HUES6 (cell line): ENCODE results near the gene STAT5B.

ENCODE experiments used
- H3K27ac ChIP-seq: 2 replicates; pipeline ENCODE4 v1.7.0; 2013; ENCODE audit warnings: low read depth, mild to moderate bottlenecking, low read length, inconsistent platforms
- H3K27me3 ChIP-seq: 2 replicates; pipeline ENCODE4 v1.6.1; 2013; ENCODE audit warnings: low read length; ENCODE audit not compliant: control insufficient read depth, insufficient read depth
- H3K36me3 ChIP-seq: 2 replicates; pipeline ENCODE4 v1.6.1; 2013; ENCODE audit warnings: low read length; ENCODE audit not compliant: control insufficient read depth, insufficient read depth
- H3K4me1 ChIP-seq: 2 replicates; pipeline ENCODE4 v1.6.1; 2013; ENCODE audit warnings: low read length; ENCODE audit not compliant: control insufficient read depth, insufficient read depth
- H3K4me3 ChIP-seq: 2 replicates; pipeline ENCODE4 v1.5.1; 2013; ENCODE audit warnings: low read depth, low read length
- H3K9ac ChIP-seq: one replicate; pipeline ENCODE4 v1.6.1; 2013; ENCODE audit warnings: mild to moderate bottlenecking, low read length
- H3K9me3 ChIP-seq: 2 replicates; pipeline ENCODE4 v1.6.1; 2013; ENCODE audit warnings: low read depth, low read length; ENCODE audit not compliant: control insufficient read depth, insufficient read depth

The STAT5B gene

GRCh38 chr17:42290577-42290976, 14.4 kb upstream of the STAT5B start:
- H3K9ac ChIP-seq: no peak overlapping the region
- no peaks in the 10 kb centered on the region for H3K36me3 ChIP-seq
- no peak overlapping the region for H3K27ac ChIP-seq
- H3K4me1 ChIP-seq: peaks cover 20% of the 10 kb centered on the region
- peaks cover 37% of the 10 kb centered on the region for H3K27me3 ChIP-seq
- H3K4me3 ChIP-seq: no peak overlapping the region
- H3K9me3 ChIP-seq: no peaks in the 10 kb centered on the region

GRCh38 chr17:42289611-42290181, 13.5 kb upstream of the STAT5B start:
- H3K27ac ChIP-seq: no peak overlapping the region
- H3K4me3 ChIP-seq: no peak overlapping the region
- no peaks in the 10 kb centered on the region for H3K9me3 ChIP-seq
- no peaks in the 10 kb centered on the region for H3K36me3 ChIP-seq
- H3K9ac ChIP-seq: no peak overlapping the region
- H3K27me3 ChIP-seq: peaks cover 37% of the 10 kb centered on the region
- peaks cover 20% of the 10 kb centered on the region for H3K4me1 ChIP-seq

GRCh38 chr17:42288803-42289610, 12.8 kb upstream of the STAT5B start:
- Histone ChIP-seq H3K4me3 (peak overlapping the region; percentile 54), H3K27me3 (peaks cover 37% of the 10 kb centered on the region), H3K4me1 (peaks cover 20% of the 10 kb centered on the region), H3K36me3 (no peaks in the 10 kb centered on the region), H3K9me3 (no peaks in the 10 kb centered on the region), H3K27ac (no peak overlapping the region), H3K9ac (no peak overlapping the region)

- H3K4me1 ChIP-seq: peaks cover 22% of the 10 kb centered on the region
These were observed 12.0 kb upstream of the STAT5B start, which contains the start of gene STAT5A for GRCh38 chr17:42287977-42288802. TSS of gene STAT5A (plus strand) at chr17:42288498. CDS start at chr17:42289412, 914 bp downstream.

GRCh38 chr17:42287305-42287976, 11.2 kb upstream of the STAT5B start:
- Histone ChIP-seq H3K9me3 (no peaks in the 10 kb centered on the region), H3K36me3 (no peaks in the 10 kb centered on the region), H3K4me3 (peak overlapping the region; percentile 54), H3K27me3 (peaks cover 37% of the 10 kb centered on the region), H3K27ac (no peak overlapping the region), H3K4me1 (peaks cover 27% of the 10 kb centered on the region), H3K9ac (no peak overlapping the region)

More at GRCh38 chr17:42287977-42288802, 12.0 kb upstream of the STAT5B start, which contains the start of gene STAT5A:
- peak within 1 kb of the TSS; percentile 54 for H3K4me3 ChIP-seq
- H3K27me3 ChIP-seq: peaks cover 37% of the 10 kb centered on the region
- peak within 1 kb of the TSS; percentile 15 for H3K9ac ChIP-seq
- H3K9me3 ChIP-seq: no peaks in the 10 kb centered on the region
- no peaks in the 10 kb centered on the region for H3K36me3 ChIP-seq
- no peak within 1 kb of the TSS for H3K27ac ChIP-seq

- no peak overlapping the region for H3K9ac ChIP-seq
- no peaks in the 10 kb centered on the region for H3K36me3 ChIP-seq
- peaks cover 37% of the 10 kb centered on the region for H3K27me3 ChIP-seq
- H3K27ac ChIP-seq: no peak overlapping the region
- no peak overlapping the region for H3K4me3 ChIP-seq
- peaks cover 27% of the 10 kb centered on the region for H3K4me1 ChIP-seq
- H3K9me3 ChIP-seq: no peaks in the 10 kb centered on the region
These were observed 10.4 kb upstream of the STAT5B start for GRCh38 chr17:42286411-42287221.

GRCh38 chr17:42285346-42286050, 9.3 kb upstream of the STAT5B start:
- peaks cover 27% of the 10 kb centered on the region for H3K4me1 ChIP-seq
- no peak overlapping the region for H3K9ac ChIP-seq
- no peak overlapping the region for H3K4me3 ChIP-seq
- peaks cover 34% of the 10 kb centered on the region for H3K27me3 ChIP-seq
- no peaks in the 10 kb centered on the region for H3K9me3 ChIP-seq
- no peaks in the 10 kb centered on the region for H3K36me3 ChIP-seq
- no peak overlapping the region for H3K27ac ChIP-seq

- Histone ChIP-seq H3K27me3 (peaks cover 27% of the 10 kb centered on the region), H3K27ac (no peak overlapping the region), H3K9me3 (no peaks in the 10 kb centered on the region), H3K4me1 (peaks cover 27% of the 10 kb centered on the region), H3K9ac (no peak overlapping the region), H3K36me3 (no peaks in the 10 kb centered on the region), H3K4me3 (no peak overlapping the region)
These were observed 8.4 kb upstream of the STAT5B start for GRCh38 chr17:42284566-42284965.

GRCh38 chr17:42284024-42284369, 7.8 kb upstream of the STAT5B start:
- Histone ChIP-seq H3K4me1 (peaks cover 24% of the 10 kb centered on the region), H3K9ac (no peak overlapping the region), H3K27me3 (peaks cover 21% of the 10 kb centered on the region), H3K9me3 (no peaks in the 10 kb centered on the region), H3K27ac (no peak overlapping the region), H3K36me3 (no peaks in the 10 kb centered on the region), H3K4me3 (no peak overlapping the region)
